MM.1S (cell line): ENCODE measurements around the gene MAGOH.

ENCODE experiments used
- EZH2 ChIP-seq: fragments of 300-600 bp; sonication (generic); optimal IDR thresholded peaks from 2 replicates; pipeline ENCODE3; 2017; ENCODE audit warnings: low read depth, mild to moderate bottlenecking, antibody characterized with exemption, low read length, mixed read lengths
- EZH2phosphoT487 ChIP-seq: fragments of 300-600 bp; sonication (generic); IDR thresholded peaks from 2 replicates; pipeline ENCODE4 v1.6.1; 2018; ENCODE audit warnings: antibody characterized with exemption, low read length
- TF ChIP-seq, protein P1 (sequence below): fragments of 300-600 bp; sonication (generic); IDR thresholded peaks from 2 replicates; pipeline ENCODE4 v1.5.1; 2016; ENCODE audit warnings: antibody characterized with exemption, low read length, mixed read lengths

DNA sequence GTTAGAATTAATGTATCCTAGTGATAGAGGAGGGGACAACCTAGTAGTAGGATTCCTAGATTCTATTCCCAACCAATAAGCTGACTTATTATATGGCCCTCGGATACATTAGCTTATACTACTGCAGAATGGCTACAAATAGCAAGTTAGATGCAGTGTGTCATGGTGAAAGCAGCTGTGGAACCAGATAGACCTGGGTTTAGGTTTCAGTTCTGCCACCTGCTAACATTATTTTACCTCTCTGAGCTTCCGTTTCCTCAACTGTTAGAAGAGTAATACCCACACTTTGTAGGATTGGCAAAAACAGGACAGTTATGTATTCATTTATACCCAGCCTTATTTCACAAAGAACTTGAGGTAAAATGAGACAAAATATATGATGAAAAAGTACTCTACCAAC, 21.6 kb upstream of the MAGOH start:
- TF ChIP-seq, protein P1, sequence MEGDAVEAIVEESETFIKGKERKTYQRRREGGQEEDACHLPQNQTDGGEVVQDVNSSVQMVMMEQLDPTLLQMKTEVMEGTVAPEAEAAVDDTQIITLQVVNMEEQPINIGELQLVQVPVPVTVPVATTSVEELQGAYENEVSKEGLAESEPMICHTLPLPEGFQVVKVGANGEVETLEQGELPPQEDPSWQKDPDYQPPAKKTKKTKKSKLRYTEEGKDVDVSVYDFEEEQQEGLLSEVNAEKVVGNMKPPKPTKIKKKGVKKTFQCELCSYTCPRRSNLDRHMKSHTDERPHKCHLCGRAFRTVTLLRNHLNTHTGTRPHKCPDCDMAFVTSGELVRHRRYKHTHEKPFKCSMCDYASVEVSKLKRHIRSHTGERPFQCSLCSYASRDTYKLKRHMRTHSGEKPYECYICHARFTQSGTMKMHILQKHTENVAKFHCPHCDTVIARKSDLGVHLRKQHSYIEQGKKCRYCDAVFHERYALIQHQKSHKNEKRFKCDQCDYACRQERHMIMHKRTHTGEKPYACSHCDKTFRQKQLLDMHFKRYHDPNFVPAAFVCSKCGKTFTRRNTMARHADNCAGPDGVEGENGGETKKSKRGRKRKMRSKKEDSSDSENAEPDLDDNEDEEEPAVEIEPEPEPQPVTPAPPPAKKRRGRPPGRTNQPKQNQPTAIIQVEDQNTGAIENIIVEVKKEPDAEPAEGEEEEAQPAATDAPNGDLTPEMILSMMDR = no peak
- TF ChIP-seq EZH2phosphoT487 (no peak), EZH2 (no peak)
